OCI-LY3 (cell line): ENCODE data around the gene ARX.

Experiments
- H2AFZ ChIP-seq: fragments of 200-600, 300-600 bp; shearing (Covaris generic); 2 replicates; pipeline ENCODE4 v1.6.0; 2014; ENCODE audit warnings: antibody characterized with exemption, low read depth, low read length
- H3K27ac ChIP-seq: fragments of 200-600, 300-600 bp; sonication (generic); 2 replicates; pipeline ENCODE4 v1.5.1; 2014; ENCODE audit warnings: mild to moderate bottlenecking, low read length, moderate library complexity, mixed read lengths
- H3K27me3 ChIP-seq: fragments of 200-600, 300-600 bp; sonication (generic); 2 replicates; pipeline ENCODE4 v1.6.1; 2014; ENCODE audit warnings: low read depth, low read length, mixed read lengths
- H3K36me3 ChIP-seq: fragments of 200-600, 300-600 bp; sonication (generic); replicated peaks from 2 replicates; pipeline ENCODE3; 2014; ENCODE audit warnings: low read depth, low read length, mixed read lengths
- H3K4me1 ChIP-seq: fragments of 300-600, 200-600 bp; sonication (generic); 2 replicates; pipeline ENCODE4 v1.6.1; 2014; ENCODE audit warnings: low read length, mixed read lengths
- H3K4me2 ChIP-seq: fragments of 200-600, 300-600 bp; sonication (generic); 2 replicates; pipeline ENCODE4 v1.6.1; 2014; ENCODE audit warnings: low read length, mixed read lengths
- H3K4me3 ChIP-seq: fragments of 300-600, 200-600 bp; sonication (generic); 2 replicates; pipeline ENCODE4 v1.5.1; 2014; ENCODE audit warnings: antibody characterized with exemption, mild to moderate bottlenecking, low read length, moderate library complexity
- H3K79me2 ChIP-seq: fragments of 300-600, 200-600 bp; shearing (Covaris generic); 2 replicates; pipeline ENCODE4 v1.6.1; 2014; ENCODE audit warnings: mild to moderate bottlenecking, low read length, mixed read lengths
- H3K9ac ChIP-seq: fragments of 300-600, 200-600 bp; shearing (Covaris generic); 2 replicates; pipeline ENCODE4 v1.6.0; 2014; ENCODE audit warnings: mild to moderate bottlenecking, low read length, moderate library complexity
- H3K9me3 ChIP-seq: fragments of 200-600, 300-600 bp; shearing (Covaris generic); 2 replicates; pipeline ENCODE4 v1.6.1; 2014; ENCODE audit warnings: low read length, mixed read lengths; ENCODE audit not compliant: insufficient read depth
- H4K20me1 ChIP-seq: fragments of 200-600, 300-600 bp; sonication (generic); 2 replicates; pipeline ENCODE4 v1.6.1; 2016; ENCODE audit warnings: low read length, mixed read lengths; ENCODE audit not compliant: insufficient read depth
- EZH2phosphoT487 ChIP-seq: fragments of 200-600 bp; shearing (Covaris generic); IDR thresholded peaks from 2 replicates; pipeline ENCODE4 v1.6.1; 2018; ENCODE audit warnings: antibody characterized with exemption, mixed run types, low read depth
- TF ChIP-seq, protein P1 (sequence below): fragments of 200-600, 300-600 bp; sonication (generic); IDR thresholded peaks from 2 replicates; pipeline ENCODE4 v1.5.1; 2014; ENCODE audit warnings: antibody characterized with exemption, low read length, low read depth

Gene ARX

DNA sequence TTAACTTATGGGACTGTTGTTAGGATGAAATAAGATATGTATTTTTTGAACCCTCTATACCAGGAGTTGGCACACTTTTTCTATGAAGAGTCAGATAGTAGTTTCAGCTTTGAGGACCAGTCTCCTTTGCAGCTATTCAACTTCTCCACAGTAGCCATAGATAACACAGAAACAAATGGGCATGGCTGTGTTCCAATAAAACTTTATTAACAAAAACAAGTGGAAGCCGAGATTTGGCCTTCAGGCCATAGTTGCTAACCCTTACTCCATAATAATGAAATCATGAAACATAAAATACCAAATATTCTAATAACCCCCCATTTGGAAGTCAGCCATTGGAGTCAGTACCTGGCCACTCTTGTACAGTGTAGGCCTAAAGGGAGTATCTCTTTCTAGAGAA, 30.6 kb downstream of the ARX start:
- H3K9me3 ChIP-seq = no peaks in the 10 kb centered on the region
- H3K27me3 ChIP-seq = no peaks in the 10 kb centered on the region
- H3K79me2 ChIP-seq = no peaks in the 10 kb centered on the region
- peaks cover 12% of the 10 kb centered on the region for H3K4me1 ChIP-seq
- H3K4me3 ChIP-seq = no peak overlapping the region
- H3K9ac ChIP-seq = no peak overlapping the region
- H3K27ac ChIP-seq = no peak overlapping the region
- TF ChIP-seq EZH2phosphoT487 = no peak
- TF ChIP-seq, protein P1, sequence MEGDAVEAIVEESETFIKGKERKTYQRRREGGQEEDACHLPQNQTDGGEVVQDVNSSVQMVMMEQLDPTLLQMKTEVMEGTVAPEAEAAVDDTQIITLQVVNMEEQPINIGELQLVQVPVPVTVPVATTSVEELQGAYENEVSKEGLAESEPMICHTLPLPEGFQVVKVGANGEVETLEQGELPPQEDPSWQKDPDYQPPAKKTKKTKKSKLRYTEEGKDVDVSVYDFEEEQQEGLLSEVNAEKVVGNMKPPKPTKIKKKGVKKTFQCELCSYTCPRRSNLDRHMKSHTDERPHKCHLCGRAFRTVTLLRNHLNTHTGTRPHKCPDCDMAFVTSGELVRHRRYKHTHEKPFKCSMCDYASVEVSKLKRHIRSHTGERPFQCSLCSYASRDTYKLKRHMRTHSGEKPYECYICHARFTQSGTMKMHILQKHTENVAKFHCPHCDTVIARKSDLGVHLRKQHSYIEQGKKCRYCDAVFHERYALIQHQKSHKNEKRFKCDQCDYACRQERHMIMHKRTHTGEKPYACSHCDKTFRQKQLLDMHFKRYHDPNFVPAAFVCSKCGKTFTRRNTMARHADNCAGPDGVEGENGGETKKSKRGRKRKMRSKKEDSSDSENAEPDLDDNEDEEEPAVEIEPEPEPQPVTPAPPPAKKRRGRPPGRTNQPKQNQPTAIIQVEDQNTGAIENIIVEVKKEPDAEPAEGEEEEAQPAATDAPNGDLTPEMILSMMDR = no peak
- H4K20me1 ChIP-seq = peaks cover 5% of the 10 kb centered on the region; the same call in 1 of the 2 replicates
- no peaks in the 10 kb centered on the region for H3K36me3 ChIP-seq
- H2AFZ ChIP-seq = no peak overlapping the region
- no peak overlapping the region for H3K4me2 ChIP-seq

- Histone ChIP-seq H3K4me3 (no peak overlapping the region), H3K36me3 (no peaks in the 10 kb centered on the region), H3K27me3 (no peaks in the 10 kb centered on the region), H2AFZ (no peak overlapping the region), H3K4me2 (peak overlapping the region; percentile 11; the same call in 1 of the 2 replicates), H3K9me3 (no peaks in the 10 kb centered on the region), H3K9ac (no peak overlapping the region), H4K20me1 (peaks cover 5% of the 10 kb centered on the region; the same call in 1 of the 2 replicates), H3K27ac (peak overlapping the region; percentile 32), H3K4me1 (peaks cover 12% of the 10 kb centered on the region), H3K79me2 (no peaks in the 10 kb centered on the region)
- no peak for TF ChIP-seq EZH2phosphoT487
- TF ChIP-seq, protein P1 = no peak
Measured at GRCh38 chrX:24983931-24984330, 31.8 kb downstream of the ARX start.

DNA sequence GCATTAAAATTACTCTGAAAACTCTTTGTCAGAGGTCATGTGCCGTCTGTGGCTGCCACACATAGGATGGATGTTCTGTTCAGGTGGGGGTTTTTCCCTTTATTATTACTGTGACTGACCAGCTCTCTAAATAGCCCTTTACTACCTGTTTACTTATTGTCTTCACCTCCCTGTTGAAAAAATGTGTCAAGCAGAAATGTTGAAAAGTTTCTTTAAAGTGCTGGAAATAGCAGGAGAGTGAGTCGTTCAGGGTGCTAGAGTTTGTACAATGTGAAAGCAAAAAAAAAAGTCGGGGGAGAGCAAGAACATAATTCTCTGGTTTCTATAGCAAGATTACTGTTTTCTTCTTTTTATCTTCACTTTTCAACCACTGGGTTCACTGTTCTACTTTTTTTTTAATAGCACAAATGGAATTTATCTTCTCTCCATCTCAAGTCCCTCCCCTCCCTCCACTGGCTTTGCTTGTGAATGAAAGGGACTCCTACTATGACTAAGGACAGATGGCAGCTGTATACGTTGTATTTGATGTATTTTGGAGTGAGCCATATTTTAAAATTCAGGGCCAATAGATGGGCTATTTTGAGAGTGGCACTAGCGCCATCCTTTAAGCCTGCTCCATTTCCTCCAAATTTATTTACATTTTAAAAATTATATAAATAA, 33.3 kb downstream of the ARX start:
- Histone ChIP-seq H4K20me1 (peaks cover 5% of the 10 kb centered on the region; the same call in 1 of the 2 replicates), H3K79me2 (no peaks in the 10 kb centered on the region)
- TF ChIP-seq, protein P1 = no peak
- no peak for TF ChIP-seq EZH2phosphoT487

GRCh38 chrX:24981030-24981429, 34.7 kb downstream of the ARX start:
- Histone ChIP-seq H3K27me3 (no peaks in the 10 kb centered on the region), H3K36me3 (no peaks in the 10 kb centered on the region), H3K9ac (no peak overlapping the region), H3K27ac (no peak overlapping the region), H4K20me1 (peaks cover 5% of the 10 kb centered on the region; the same call in 1 of the 2 replicates), H3K4me2 (no peak overlapping the region), H3K9me3 (no peaks in the 10 kb centered on the region), H3K79me2 (no peaks in the 10 kb centered on the region), H3K4me3 (no peak overlapping the region), H3K4me1 (peaks cover 12% of the 10 kb centered on the region), H2AFZ (no peak overlapping the region)
- no peak for TF ChIP-seq EZH2phosphoT487
- TF ChIP-seq, protein P1 = no peak

More for the DNA sequence above, 33.3 kb downstream of the ARX start:
- Histone ChIP-seq H3K4me2 (no peak overlapping the region), H3K4me3 (no peak overlapping the region), H3K9me3 (no peaks in the 10 kb centered on the region), H2AFZ (no peak overlapping the region), H3K27ac (no peak overlapping the region), H3K27me3 (no peaks in the 10 kb centered on the region), H3K36me3 (no peaks in the 10 kb centered on the region), H3K4me1 (peaks cover 12% of the 10 kb centered on the region), H3K9ac (no peak overlapping the region)
